ENCODE data around the gene CRPPA. TPM values are rescaled to one million over a fixed set of nuclear protein-coding genes. Genes with fewer than 3 reads are reported as not detected.
"Not testable (repeated sequence)": the region's sequence is repeated elsewhere in the genome, so short reads cannot be mapped to it uniquely, and the experiment has no call there.

The CRPPA gene
- total RNA-seq, 4 donors from 2014 or later: 0.26 to 1.9 (median 0.85) TPM

DNA sequence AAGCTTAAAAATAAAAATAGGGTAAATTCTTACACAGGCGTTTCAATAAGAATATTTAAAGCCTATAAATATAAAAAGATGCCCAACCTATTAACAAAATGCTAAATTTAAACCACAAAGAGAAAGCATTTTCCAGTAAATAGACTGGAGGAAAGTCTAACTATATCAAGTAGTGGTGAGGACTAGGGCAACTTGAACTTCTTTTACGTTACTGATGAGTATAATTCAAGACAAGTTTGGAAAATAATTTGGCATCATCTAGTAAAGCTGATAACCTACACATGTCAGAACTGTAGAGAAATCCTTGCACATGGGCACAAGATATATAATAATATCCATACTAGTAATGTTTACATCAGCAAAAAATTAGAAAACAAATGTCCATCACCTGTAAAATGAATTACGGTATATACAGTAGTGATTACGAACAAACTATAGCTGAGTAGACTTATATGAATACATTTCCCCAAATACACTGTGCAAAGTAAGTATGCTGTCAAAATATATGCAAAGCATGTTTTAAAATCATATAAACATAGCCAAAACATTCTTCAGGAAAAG, 27.4 kb downstream of the CRPPA start:
- Histone ChIP-seq H3K9me3 (no peaks in the 10 kb centered on the region), H3K4me1 (peaks cover 0 to 7% (median 0%) of the 10 kb centered on the region in 3 donors), H3K27ac (no peak overlapping the region), H3K27me3 (no peaks in the 10 kb centered on the region), H3K36me3 (no peaks in the 10 kb centered on the region), H3K4me3 (no peak overlapping the region)
- no peak for DNase-seq
- TF ChIP-seq, protein P1, sequence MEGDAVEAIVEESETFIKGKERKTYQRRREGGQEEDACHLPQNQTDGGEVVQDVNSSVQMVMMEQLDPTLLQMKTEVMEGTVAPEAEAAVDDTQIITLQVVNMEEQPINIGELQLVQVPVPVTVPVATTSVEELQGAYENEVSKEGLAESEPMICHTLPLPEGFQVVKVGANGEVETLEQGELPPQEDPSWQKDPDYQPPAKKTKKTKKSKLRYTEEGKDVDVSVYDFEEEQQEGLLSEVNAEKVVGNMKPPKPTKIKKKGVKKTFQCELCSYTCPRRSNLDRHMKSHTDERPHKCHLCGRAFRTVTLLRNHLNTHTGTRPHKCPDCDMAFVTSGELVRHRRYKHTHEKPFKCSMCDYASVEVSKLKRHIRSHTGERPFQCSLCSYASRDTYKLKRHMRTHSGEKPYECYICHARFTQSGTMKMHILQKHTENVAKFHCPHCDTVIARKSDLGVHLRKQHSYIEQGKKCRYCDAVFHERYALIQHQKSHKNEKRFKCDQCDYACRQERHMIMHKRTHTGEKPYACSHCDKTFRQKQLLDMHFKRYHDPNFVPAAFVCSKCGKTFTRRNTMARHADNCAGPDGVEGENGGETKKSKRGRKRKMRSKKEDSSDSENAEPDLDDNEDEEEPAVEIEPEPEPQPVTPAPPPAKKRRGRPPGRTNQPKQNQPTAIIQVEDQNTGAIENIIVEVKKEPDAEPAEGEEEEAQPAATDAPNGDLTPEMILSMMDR (IDR thresholded peaks at IDR 0.05): no peak
- TF ChIP-seq POLR2A (IDR thresholded peaks at IDR 0.05): no peak
- 93 to 94% methylated on average over 4 of the region's 4 CpGs for WGBS, 2 donors
- intact Hi-C loops (cut with DNase I): no loop called here

DNA sequence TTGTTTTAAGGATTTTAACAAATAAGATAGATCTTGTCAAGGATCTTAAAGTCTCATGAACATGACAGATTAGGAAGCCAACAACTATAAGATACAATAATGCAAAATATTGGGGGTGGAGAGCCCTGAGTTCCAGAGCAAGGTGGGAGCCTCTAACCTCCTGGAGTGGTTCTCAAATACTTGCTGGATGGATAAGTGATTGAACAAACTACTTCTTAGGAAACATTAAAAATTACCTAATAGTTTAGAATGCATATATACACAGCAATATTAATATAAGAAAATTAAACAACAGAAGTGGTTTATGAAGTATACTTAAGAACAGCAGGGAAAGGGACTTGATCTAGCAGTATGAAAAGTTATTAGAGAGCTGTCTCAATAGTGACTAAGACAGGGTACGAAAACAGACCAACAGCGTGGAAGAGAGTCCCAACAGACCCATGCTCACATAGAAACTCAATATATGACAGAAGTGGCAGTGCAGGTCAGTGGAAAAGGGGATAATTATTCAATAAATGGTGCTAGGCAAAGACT, 28.3 kb downstream of the CRPPA start:
- TF ChIP-seq, protein P1 (IDR thresholded peaks at IDR 0.05): no peak
- TF ChIP-seq POLR2A (IDR thresholded peaks at IDR 0.05): no peak
- WGBS, 2 donors: 87 to 93% methylated on average over 2 of the region's 2 CpGs
- no peak overlapping the region for H3K4me3 ChIP-seq
- no peaks in the 10 kb centered on the region for H3K27me3 ChIP-seq
- H3K36me3 ChIP-seq: no peaks in the 10 kb centered on the region
- no peaks in the 10 kb centered on the region for H3K9me3 ChIP-seq
- H3K27ac ChIP-seq: no peak overlapping the region
- no peak for DNase-seq
- peaks cover 0 to 7% (median 0%) of the 10 kb centered on the region in 3 donors for H3K4me1 ChIP-seq
- intact Hi-C loops (cut with DNase I): no loop called here

- H3K4me1 ChIP-seq; H3K9me3 ChIP-seq; H3K27me3 ChIP-seq; DNase-seq; H3K36me3 ChIP-seq; H3K4me3 ChIP-seq; H3K27ac ChIP-seq; intact Hi-C loops (cut with DNase I): not testable (repeated sequence)
- WGBS, 2 donors: 91 to 96% methylated on average over 12 to 13 of the region's 18 CpGs
These were observed 37.6 kb downstream of the CRPPA start for GRCh38 chr7:16383786-16384185.

DNA sequence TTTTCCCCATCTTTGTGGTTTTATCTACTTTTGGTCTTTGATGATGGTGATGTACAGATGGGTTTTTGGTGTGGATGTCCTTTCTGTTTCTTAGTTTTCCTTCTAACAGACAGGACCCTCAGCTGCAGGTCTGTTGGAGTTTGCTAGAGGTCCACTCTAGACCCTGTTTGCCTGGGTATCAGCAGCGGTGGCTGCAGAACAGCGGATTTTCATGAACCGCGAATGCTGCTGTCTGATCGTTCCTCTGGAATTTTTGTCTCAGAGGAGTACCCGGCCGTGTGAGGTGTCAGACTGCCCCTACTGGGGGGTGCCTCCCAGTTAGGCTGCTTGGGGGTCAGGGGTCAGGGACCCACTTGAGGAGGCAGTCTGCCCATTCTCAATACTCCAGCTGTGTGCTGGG, 38.2 kb downstream of the CRPPA start:
- intact Hi-C loops (cut with DNase I); DNase-seq; H3K4me1 ChIP-seq; H3K36me3 ChIP-seq; H3K27me3 ChIP-seq; H3K4me3 ChIP-seq; H3K27ac ChIP-seq; H3K9me3 ChIP-seq: not testable (repeated sequence)
- WGBS, 2 donors: 94% methylated on average over 7 of the region's 7 CpGs; no CpG with 5 or more reads in 1 of the 2 donors

Small RNAs within 50 kb of the gene (small RNA-seq; reads per million reads assigned to genes)
- gene AC005014.3: 0 reads per million in 4 donors

Other genes with a start within 250 kb of the CRPPA start
- 1 to 10 TPM in 3 of 4 donors, under 1 TPM in 1; 0.70 to 2.8 (median 2.6) TPM for gene SOSTDC1, start 44.2 kb upstream of the CRPPA start, total RNA-seq
- gene LRRC72, start 105.3 kb upstream of the CRPPA start, total RNA-seq: not detected
- 10 to 100 TPM in 1 of 4 donors, 1 to 10 TPM in 3; 3.8 to 13.4 (median 7.0) TPM for gene ANKMY2, start 224.2 kb upstream of the CRPPA start, total RNA-seq
- 10 to 100 TPM; 38.2 to 79.5 (median 69.6) TPM for gene BZW2, start 224.6 kb upstream of the CRPPA start, total RNA-seq